Cardiac fibroblast (primary cell): ENCODE data around the gene FES.
"Not testable (repeated sequence)": the region's sequence is repeated elsewhere in the genome, so short reads cannot be mapped to it uniquely, and the experiment has no call there.

ENCODE experiments used
- DNase-seq, 2 donors: peaks; one replicate each; pipeline versions ENCODE4 v3.0.0 to v3.0.0-alpha.2; 2010; ENCODE audit warnings: low read depth in 2 of 2
- H3K4me3 ChIP-seq, 2 donors: replicated peaks in 1 of 2; 1 replicate in 1 of 2; 2 replicates in 1 of 2; pipeline ENCODE4 v1.5.1; 2011; ENCODE audit warnings: low read depth in 2 of 2, low read length in 2 of 2, mild to moderate bottlenecking in 2 of 2, moderate library complexity in 1 of 2
- TF ChIP-seq, protein P1 (sequence below): IDR thresholded peaks from one replicate; pipeline ENCODE4 v1.5.1; 2011; ENCODE audit warnings: low read depth, mild to moderate bottlenecking, low read length, inconsistent platforms

Gene FES

DNA sequence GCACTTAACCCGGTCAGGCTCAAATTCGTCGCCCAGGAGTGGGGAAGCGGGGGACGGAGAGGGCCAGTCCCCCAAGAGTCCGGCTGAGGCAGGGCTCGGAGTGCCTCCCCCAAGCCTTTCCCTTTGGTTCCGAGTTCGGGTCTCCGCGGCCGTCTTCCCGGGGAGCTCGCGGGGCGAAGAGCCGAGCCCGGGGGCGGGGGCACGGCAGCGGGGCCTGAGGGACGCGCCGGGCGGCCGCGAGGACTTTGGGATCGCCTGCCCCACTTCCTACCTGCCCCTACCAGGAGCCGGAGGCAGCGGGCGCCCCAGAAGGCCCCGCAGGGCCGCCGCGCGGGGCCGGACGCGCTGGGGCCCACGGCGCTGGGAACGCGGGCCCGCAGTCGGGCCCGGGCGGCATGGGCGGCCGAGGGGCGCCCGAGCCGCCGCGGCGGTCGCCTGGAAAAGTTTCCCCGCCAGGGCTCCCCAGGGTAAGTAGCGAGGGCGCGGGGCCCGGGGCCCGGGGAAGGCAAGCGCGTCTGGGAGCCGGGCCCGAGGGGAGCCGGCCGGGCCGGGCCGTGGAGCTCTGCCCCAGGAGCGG is 13.1 kb upstream of the FES start:
- DNase-seq: peak in 1 of 2 donors; percentile 38
- TF ChIP-seq, protein P1, sequence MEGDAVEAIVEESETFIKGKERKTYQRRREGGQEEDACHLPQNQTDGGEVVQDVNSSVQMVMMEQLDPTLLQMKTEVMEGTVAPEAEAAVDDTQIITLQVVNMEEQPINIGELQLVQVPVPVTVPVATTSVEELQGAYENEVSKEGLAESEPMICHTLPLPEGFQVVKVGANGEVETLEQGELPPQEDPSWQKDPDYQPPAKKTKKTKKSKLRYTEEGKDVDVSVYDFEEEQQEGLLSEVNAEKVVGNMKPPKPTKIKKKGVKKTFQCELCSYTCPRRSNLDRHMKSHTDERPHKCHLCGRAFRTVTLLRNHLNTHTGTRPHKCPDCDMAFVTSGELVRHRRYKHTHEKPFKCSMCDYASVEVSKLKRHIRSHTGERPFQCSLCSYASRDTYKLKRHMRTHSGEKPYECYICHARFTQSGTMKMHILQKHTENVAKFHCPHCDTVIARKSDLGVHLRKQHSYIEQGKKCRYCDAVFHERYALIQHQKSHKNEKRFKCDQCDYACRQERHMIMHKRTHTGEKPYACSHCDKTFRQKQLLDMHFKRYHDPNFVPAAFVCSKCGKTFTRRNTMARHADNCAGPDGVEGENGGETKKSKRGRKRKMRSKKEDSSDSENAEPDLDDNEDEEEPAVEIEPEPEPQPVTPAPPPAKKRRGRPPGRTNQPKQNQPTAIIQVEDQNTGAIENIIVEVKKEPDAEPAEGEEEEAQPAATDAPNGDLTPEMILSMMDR: no peak
- H3K4me3 ChIP-seq: peak overlapping the region; percentile 67 to 71

DNA sequence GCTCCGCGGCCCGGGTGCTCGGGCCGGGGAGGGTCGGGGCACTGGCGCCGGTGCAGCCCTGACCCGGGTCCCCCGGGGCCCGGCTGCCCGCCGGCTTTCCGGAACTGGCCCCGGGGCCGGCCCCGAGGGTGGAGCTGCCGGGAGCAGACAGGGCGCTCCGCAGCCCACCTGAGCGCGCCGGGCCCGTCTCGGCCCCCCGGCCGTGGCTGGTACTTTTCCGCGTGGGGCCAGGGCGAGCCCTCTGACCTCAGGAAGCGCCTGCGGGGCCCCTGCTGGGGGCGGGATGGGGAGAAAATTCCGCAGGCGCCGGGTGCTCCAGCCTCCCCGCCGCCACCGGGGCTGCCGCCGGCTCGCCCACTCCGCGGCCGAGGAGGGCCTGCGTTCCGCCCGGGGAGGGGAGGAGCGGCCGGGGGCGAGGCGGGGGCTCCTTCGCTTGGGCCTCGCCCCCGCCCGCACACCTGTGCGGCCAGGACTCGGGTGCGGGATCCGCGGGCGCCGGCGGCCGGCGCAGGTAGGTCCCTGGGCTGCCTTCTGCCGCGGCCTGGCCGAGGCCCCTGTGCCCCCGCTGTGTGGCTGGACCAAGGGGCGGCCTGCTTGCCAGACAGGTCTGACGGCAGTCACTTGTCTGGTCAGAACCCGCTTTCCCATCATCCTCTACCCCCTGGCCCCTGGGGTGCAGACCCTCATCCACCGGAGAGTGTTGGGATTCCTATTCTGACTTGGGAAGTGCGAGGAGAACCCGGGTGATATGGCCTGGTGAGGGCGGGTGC is 12.4 kb upstream of the FES start:
- DNase-seq: no peak

DNA sequence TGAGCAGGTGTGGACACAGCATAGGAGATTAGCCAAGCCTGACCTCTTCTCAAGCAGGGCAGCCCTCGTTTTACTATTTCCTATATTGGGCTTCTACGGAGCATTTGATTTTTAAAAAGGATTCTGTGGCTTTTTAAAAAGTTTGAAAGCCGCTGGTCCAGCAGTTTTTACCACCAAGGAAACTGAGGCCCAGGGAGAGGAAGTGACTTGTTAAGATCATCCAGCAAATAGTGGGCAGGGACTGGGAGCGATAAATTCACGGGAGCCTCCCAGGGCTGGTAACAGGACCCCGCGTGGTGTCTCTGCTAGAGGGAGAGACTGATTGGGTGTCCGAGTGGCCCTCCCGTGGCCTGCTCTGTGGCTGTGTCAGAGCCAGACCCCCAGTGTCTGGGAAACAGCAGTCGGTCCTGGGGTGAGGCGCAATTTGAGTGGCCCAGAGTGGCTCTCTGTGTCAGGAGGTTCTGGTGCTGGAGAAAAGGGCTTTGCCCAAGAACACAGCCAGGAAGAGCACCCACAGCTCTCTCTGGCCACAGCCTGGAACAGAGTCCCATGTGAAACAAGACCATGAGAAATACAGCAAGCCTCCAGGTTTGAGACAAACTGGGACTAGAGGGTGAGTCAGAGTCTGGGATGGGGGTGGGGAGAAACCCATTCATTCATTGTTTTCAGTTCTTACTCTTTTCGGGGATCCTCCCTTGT is 11.7 kb upstream of the FES start:
- TF ChIP-seq, protein P1: no peak
- H3K4me3 ChIP-seq: peak overlapping the region; percentile 64 to 67

More for the DNA sequence above, 12.4 kb upstream of the FES start:
- TF ChIP-seq, protein P1: no peak
- H3K4me3 ChIP-seq: peak overlapping the region; percentile 67 to 71

DNA sequence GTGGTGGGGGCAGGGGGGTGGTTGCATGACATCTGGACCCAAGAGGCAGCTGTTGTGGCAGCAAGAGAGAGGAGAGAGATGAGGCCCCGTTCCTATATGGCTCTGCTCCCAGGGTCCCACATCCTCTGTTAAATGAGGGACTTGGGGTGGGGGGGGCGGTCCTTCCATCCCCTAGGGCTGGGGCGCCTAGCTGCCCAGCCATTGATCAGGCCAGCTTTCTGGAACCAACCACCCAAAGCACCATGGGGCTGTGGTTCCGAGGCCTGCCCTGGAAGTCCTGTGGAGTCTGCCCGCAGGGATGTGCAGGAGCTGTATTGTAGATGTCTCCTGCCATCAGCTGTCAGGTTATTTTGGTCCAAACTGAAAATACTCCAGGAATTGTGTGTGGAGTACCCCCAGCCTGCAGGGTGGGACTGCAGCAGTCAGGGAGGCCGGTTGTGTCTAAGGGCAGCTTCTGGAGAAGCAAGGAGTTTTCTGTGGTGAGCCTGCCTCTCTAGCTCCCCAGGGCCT is 10.8 kb upstream of the FES start:
- TF ChIP-seq, protein P1: no peak
- no peak for DNase-seq
- H3K4me3 ChIP-seq: peak overlapping the region in 1 of 2 donors; percentile 67

More for the DNA sequence above, 11.7 kb upstream of the FES start:
- peak; percentile 63 to 89 for DNase-seq

DNA sequence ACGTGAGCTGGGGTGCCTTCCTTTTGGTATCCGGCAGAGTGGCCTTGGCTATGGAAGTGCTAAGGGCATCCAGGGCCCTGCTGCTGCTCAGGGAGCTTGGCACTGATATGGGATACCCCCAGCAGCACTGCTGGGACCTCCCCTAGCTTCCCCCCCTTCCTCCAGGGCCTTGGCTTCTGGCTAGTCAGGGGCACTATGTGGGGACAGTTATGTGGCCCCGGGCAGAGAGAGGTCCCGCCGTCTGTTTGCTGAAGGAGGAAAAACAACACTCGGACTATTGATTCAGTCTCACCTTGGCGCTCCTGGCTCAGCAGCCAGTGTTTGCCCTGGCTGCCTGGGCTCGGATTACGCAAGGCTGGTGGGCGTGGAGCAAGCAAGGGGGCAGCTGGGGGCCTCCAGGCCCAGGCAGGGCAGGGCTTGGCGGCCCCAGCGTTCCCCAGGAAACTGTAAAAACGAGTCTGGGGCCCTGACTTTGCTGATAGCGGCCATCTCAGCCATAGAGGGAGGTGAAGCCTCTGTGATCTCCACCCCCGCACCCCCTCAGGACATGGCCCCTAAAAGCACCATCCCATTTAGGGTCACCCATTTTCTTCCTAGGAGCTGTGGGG is 10.2 kb upstream of the FES start:
- peak in 1 of 2 donors; percentile 35 for DNase-seq
- TF ChIP-seq, protein P1: no peak
- H3K4me3 ChIP-seq: peak overlapping the region in 1 of 2 donors; percentile 67

DNA sequence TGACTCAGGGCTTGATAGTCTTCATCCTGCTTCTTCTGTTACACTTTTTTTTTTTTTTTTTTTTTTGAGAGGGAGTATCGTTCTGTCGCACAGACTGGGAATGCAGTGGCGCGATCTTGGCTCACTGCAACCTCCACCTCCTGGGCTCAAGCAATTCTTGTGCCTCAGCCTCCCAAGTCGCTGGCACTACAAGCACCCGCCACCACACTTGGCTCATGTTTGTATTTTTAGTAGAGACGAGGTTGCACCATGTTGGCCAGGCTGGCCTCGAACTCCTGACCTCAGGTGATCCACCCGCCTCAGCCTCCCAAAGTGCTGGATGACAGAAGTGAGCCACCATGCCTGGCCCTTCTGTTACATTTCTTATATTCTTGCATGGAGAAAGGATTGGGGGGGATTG is 9.3 kb upstream of the FES start:
- H3K4me3 ChIP-seq, DNase-seq: not testable (repeated sequence)
